Anterior cingulate cortex (tissue), 58 donors: ENCODE results near the gene ELOF1.
"Not testable (repeated sequence)": the region's sequence is repeated elsewhere in the genome, so short reads cannot be mapped to it uniquely, and the experiment has no call there.

Source experiments
- DNase-seq, 58 donors: peaks; one replicate each; lab custom pipeline; 2025; lab: John Stamatoyannopoulos, UW

ELOF1 gene

DNA sequence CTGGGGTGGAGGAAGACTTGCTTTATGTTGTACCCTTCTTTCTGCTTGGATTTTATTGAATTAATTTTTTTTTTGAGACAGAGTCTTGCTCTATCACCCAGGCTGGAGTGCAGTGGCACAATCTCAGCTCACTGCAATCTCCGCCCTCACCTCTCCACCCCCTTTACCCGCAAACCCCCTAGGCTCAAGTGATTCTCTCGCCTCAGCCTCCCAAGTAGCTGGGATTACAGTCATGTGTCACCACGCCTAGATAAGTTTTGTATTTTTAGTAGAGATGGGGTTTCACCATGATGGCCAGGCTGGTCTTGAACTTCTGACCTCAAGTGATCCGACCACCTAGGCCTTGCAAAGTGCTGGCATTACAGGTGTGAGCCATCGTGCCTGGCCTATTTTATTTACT lies 14.3 kb upstream of the ELOF1 start:
- not testable (repeated sequence) for DNase-seq

DNA sequence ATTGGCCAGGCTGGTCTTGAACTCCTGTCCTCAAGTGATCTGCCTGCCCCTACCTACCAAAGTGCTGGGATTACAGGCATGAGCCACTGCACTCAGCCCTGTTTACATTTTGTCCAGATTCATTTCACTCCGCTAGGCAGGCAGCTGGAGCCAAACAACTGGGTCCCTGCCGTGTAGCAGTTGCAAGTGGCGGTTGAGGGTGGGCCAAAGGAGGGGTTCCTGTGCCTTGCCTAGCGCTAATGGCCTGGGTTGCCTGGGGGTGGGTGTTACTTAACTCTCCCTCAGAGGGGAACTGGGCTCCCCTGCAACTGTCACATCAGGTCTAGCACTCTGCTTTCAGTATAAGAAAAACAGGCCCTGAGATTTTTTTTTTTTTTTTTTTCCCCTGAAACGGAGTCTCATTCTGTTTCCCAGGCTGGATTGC lies 11.0 kb upstream of the ELOF1 start:
- DNase-seq: peak in 1 of 58 donors; percentile 16

DNA sequence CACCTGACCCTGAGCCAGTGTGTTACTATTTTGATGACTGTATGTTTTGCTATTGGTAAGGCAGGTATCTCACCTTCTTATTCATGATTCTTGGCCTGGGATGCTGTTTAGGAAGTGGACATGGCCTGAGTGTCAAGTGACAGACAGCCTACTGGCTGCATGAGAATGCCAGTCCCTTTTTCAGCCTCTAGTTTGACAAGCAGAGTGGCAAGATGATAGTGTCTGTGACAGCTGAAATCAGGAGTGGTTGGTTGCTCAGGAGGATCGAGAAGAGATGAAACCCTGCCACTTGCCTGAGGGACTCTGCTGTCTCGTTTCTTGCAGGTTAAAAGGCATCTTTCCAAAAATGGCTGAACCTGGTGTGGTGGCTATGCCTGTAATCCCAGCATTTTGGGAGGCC lies 7.1 kb upstream of the ELOF1 start:
- no peak for DNase-seq

DNA sequence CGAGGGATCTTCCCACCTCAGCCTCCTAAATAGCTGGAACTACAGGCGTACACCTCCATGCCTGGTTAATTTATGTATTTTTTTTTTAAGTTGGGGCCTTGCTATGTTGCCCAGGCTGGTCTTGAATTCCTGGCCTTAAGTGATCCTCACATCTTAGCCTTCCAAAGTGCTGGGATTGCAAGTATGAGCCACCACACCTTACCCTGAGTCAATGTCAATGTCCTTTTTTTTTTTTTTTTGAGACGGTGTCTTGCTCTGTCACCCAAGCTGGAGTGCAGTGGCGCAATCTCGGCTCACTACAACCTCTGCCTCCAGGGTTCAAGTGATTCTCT lies 6.6 kb upstream of the ELOF1 start:
- DNase-seq: not testable (repeated sequence)

GRCh38 chr19:11564082-11564807 lies 5.2 kb upstream of the ELOF1 start:
- not testable (repeated sequence) for DNase-seq

DNA sequence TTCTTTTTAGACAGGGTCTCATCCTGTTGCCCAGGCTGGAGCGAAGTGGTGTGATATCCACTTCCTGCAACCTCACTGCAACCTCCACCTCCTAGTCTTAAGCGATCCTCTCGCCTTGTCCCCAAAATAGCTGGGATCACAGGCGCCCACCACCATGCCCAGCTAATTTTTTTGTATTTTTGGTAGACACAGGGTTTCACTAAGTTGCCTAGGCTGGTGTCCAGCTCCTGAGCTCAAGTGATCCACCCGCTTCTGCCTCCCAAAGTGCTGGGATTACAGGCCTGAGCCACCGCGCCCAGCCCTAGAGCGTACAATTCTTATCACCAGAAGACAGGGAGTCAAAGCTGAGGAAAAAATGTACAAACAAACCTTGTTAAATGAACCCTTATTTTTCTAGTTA lies 4.5 kb upstream of the ELOF1 start:
- no peak for DNase-seq

DNA sequence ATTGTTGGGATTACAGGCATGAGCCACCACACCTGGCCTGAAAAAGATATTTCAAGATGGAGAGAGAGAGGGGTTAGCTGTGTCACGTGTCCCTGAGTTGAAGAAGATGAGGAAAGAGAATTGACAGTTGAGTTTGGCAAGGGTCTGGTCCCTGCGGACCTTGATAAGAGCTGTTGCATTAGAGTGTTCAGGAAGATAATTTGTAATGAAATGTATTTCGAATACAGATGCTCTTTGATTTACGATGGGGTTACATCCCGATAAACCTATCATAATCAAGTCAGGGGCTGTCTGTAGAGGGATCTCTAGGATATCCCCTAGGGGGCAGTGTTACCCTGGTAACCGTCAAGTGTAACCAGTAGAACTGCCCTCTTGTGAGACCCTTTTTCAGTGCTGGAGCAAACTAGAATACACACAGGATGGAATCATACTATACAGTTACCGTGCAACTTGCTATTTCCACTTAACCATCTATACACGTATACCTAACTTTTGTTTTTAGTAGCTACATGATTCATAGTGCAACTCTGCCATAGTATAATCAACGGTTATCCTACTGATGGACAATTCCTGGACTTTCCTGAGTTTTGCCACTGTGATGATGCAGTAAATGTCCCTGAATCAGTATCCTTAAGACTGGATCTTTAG lies 1.5 kb upstream of the ELOF1 start:
- peak in 16 of 58 donors; percentile 0 to 64 (median 20) for DNase-seq

DNA sequence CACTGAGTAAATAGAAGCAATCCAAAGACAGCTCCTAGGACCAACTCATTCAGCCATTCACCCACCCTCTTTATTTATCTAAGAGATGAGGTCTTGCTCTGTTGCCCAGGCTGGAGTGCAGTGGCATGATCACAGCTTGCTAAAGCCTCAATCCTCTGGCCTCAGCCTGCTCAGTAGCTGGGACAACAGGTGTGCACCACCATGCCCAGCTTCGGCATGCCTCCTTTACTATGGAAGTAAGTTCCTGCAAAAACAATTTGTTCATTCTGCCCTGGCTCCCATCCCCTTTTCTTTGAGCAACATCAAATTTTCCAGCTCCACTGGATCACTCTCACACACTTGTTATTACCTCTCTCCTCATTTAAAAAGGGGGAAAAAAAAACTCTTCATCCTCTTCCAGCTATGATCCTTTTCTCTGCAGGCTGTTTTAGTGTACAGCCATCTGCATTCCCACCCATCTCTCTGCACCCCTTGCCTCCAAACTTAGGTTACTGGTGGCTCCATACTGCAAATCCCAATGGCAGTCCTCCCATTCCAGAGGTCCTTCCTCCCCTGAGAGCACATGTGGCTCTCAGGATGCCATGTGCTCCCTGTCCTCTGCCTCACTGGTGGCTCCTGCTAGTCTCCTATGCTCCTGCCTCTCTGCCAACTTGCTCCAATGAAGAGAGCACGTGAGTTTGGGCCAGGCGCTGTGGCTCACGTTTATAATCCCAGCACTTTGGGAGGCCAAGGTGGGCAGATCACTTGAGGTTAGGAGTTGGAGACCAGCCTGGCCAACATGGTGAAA lies 2.2 kb downstream of the ELOF1 start:
- DNase-seq: no peak

DNA sequence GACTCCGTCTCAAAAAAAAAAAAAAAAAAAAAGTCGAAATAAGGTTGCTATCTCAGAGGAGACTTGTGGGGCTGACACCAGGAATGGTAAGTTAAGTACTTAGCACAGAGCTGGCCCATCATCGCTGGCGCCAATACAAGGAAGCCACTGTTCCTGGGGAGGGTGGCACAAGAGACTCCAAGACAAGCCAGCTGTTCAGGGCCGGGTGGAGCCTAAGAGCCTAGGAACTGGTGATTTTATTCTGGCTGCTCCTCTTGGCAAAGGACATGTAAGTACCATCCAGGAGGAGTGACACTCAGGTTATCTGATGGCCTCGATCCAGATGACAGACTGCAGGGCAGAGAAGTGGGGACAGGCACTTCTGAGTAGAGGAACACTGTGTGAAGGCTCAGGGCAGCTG lies 3.8 kb downstream of the ELOF1 start:
- DNase-seq: peak in 6 of 58 donors; percentile 5 to 24 (median 12)

- no peak for DNase-seq
These were observed 4.9 kb downstream of the ELOF1 start for GRCh38 chr19:11554160-11554559.

- no peak for DNase-seq
These were observed 6.2 kb downstream of the ELOF1 start for GRCh38 chr19:11552666-11553372.

DNA sequence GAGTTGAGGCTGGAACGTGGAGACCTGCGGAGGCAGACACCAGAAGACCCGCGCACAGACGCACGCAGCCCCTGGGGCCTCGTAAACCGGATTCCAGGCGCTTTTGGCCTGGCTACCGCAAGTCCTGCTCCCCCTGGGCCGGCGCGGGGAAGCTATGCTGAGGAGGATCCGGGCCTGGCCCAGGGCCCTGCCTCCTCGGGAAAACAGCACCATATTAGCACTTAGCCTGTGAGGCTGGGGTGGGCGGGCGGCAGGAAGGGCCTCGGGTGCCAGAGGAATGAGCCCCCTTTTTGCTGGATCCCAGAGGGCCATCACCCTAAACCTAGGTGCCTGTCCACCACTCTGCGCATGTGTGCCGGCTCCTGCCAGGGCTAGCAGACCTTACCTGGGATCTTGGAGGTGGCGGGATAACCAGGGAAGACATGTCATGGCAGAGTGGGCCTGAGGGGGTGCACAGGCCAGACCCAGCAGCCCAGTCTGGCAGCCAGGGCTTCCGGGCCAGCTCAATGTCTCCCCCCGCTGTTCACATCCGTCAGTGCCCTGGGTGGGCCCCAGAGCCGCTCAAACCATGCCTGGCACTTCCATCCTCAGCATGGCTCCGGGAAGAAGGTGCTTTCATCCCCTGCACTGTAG lies 7.3 kb downstream of the ELOF1 start:
- peak in 1 of 58 donors; percentile 6 for DNase-seq

- no peak for DNase-seq
These were observed 8.8 kb downstream of the ELOF1 start for GRCh38 chr19:11550265-11550664.

DNA sequence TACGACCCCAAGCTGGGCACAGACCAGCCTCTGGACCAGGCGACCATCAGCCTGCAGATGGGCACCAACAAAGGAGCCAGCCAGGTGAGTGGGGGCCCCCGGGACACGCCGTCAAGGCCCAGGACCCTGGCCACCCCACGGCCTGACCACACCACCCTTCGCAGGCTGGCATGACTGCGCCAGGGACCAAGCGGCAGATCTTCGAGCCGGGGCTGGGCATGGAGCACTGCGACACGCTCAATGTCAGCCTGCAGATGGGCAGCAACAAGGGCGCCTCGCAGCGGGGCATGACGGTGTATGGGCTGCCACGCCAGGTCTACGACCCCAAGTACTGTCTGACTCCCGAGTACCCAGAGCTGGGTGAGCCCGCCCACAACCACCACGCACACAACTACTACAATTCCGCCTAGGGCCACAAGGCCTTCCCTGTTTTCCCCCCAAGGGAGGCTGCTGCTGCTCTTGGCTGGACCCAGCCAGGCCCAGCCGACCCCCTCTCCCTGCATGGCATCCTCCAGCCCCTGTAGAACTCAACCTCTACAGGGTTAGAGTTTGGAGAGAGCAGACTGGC lies 9.6 kb downstream of the ELOF1 start:
- DNase-seq: no peak

- no peak for DNase-seq
These were observed 10.9 kb downstream of the ELOF1 start for GRCh38 chr19:11547929-11548700.

DNA sequence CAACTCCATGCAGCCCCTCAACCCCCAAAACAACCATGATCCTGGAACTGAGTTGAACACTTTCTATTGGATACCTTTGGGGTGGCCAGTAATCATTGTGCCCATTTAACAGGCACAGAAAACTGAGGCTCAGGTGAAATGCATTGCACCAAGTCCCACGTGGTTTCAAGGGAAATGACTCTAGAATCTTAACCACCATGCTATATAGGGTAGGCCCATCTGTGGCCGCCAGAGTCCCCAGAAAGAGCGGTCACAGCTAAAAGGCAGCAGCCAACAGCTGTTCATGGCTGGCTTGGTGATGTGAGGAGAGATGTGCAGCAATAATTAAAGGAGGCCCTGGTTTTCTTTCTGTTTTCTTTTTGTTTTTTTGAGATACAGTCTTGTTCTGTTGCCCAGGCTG lies 17.8 kb downstream of the ELOF1 start:
- no peak for DNase-seq

DNA sequence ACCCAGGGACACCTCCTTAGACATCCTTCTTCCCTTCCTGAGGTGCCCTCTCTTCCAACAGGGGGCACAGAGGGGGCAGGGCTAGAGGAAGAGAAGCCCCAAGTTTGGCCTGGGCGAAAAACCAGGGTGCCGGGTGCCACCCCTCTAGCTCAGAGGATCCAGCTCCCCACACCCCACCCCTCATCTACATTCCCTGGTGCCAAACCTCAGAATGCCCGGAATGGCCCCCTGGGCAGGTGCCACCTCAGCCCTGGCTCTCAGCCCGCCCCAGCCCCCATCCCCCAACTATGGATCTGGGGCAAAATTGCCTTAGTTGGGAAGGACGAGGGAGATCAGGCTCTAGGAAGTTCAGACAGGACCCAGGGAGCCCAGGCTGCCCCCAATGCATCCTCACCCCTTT lies 18.4 kb downstream of the ELOF1 start:
- DNase-seq: no peak

DNA sequence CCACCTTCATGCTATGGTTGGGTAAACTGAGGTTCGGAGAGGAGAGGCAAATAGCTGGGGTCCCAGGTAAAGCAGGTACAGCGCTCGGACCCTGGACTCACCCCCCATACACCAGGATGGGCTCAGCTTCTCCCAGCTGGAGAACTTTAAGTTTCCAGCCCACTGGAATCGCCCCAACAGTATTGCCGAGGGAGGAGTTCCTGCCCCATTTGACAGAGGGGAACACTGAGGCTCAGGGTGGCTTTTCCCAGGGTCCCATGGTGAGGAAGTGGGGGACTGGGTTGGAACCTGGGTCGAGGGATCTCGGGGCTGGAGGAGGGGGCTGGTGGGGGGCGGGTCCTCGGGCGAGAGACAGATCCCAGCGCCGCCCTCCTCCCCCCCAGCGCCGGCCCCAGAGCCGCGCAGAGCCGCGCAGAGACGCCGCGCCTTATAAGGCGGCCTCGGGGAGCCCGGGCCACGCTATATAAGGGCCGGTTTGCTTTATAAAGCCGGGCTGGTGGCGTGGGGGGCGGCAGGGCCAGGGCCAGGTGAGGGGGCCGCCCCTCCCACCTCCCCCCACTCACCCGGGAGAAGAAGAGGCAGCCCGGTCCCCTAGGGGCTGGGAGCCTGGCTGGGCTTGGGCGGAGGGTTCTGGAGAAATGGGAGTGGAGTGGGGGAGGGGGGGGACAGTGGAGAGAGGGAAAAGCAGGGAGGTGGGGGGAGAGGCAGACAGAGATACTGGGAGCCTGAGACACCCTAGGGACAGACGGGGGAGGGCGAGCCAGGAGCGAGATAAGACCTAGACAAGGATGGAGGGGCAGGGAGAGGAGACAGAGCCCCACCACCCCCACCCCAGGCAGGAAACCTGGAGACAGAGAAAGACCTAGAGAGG lies 19.3 kb downstream of the ELOF1 start:
- peak in 1 of 58 donors; percentile 52 for DNase-seq
